ENCODE data around the gene CATSPERZ.

DNA sequence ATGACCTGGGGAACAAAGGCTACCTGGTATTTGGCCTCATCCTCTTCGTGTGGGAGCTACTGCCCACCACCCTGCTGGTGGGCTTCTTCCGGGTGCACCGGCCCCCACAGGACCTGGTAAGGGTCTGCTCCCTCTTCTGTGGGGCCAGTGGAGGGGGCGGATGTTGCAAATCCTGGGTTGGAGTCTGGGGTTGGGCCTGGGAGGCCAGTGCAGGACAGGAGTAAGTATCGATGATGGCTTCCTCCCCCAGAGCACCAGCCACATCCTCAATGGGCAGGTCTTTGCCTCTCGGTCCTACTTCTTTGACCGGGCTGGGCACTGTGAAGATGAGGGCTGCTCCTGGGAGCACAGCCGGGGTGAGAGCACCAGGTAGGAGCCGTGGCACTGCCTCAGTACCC lies 11.8 kb upstream of the CATSPERZ start:
- TF ChIP-seq CTCF (IDR thresholded peaks at IDR 0.05) (no peak), EP300 (IDR thresholded peaks at IDR 0.05) (no peak), POLR2A (IDR thresholded peaks at IDR 0.05) (no peak)
